Natural killer cell treated with Interleukin-12 subunit alpha and Interleukin-12 subunit beta and Interleukin-15 and Interleukin-18, amount 100 ng/mL, for 72 hours (primary cell): ENCODE data around the gene SUZ12. TPM values are rescaled to one million over a fixed set of nuclear protein-coding genes. Genes with fewer than 3 reads are reported as not detected.
"Not testable (repeated sequence)": the region's sequence is repeated elsewhere in the genome, so short reads cannot be mapped to it uniquely, and the experiment has no call there.

Experiments used
- ATAC-seq, 2 donors: fragments of 150-1000 bp; cut with Tn5 transposase in 1 of 2; sonication (Bioruptor Pico), chemical (Tn5 transposase) in 1 of 2; 2 replicates each; pipeline ENCODE4 v1.10.0; 2021
- DNase-seq: peaks from one replicate; pipeline ENCODE4 v3.0.0; 2022; ENCODE audit warnings: low spot score
- H3K27ac Mint-ChIP-seq, 2 donors: 1 replicate in 1 of 2; 2 replicates in 1 of 2; pipeline ENCODE4 v1.8.0; 2022; ENCODE audit warnings: mixed read lengths in 2 of 2, mild to moderate bottlenecking in 1 of 2, moderate library complexity in 1 of 2
- H3K27me3 Mint-ChIP-seq, 2 donors: 1 replicate in 1 of 2; 2 replicates in 1 of 2; pipeline ENCODE4 v1.8.0; 2022; ENCODE audit warnings: mixed read lengths in 2 of 2
- H3K36me3 Mint-ChIP-seq: one replicate; pipeline ENCODE4 v1.8.0; 2022; ENCODE audit warnings: mixed read lengths
- H3K4me1 Mint-ChIP-seq, 2 donors: 1 replicate in 1 of 2; 2 replicates in 1 of 2; pipeline ENCODE4 v1.8.0; 2022; ENCODE audit warnings: low read depth in 2 of 2, mixed read lengths in 2 of 2, mild to moderate bottlenecking in 1 of 2
- H3K4me3 Mint-ChIP-seq: one replicate; pipeline ENCODE4 v1.8.0; 2022; ENCODE audit warnings: mixed read lengths
- H3K9me3 Mint-ChIP-seq: 2 replicates; pipeline ENCODE4 v1.8.0; 2022; ENCODE audit warnings: mixed read lengths
- total RNA-seq, 2 donors: library from RNA; stranded (reverse); gene quantifications; one replicate each; pipeline ENCODE4 v1.2.3, GENCODE V29; 2022

SUZ12 gene
- total RNA-seq, 2 donors from 2014 or later, result 41.1 to 66.2 TPM

DNA sequence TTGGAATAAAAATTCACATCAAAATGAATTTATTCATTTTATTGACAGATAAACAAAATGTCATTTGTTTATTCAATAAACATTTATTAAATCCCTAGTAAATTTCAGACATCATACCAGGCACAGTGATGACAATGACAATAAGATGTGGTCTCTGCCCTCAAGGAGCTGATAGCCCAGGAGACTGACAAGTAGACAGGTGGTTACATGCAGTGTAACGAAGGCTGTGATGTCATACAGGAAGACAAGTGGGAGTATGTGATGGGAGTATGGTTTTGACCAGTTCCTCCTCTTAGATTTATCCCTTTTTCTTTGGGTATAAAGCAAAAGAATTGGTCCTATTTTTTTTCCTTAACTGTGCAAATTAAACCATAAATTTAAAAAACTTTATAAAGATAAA is 97.0 kb downstream of the SUZ12 start:
- H3K27me3 Mint-ChIP-seq, H3K4me3 Mint-ChIP-seq, H3K9me3 Mint-ChIP-seq, H3K27ac Mint-ChIP-seq, ATAC-seq, DNase-seq, H3K36me3 Mint-ChIP-seq, H3K4me1 Mint-ChIP-seq: not testable (repeated sequence)

DNA sequence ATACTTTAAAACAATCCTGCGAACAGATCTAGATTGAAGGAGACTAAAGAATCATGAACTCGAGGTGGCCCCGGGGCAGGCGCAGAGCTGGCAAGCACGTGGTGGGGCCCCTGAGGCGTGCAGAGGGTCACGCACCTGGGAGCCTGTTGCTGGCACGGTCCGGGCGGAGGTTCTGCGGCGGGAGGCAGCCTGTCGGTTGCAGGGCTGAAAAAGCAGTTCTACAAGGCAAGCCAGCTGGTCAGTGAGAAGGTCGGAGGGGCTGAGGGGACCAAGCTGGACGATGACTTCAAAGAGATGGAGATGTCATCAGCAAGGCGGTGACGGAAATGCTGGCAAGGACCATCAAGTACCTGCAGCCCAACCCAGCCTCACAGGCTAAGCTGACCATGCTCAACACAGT is 103.4 kb downstream of the SUZ12 start:
- not testable (repeated sequence) for DNase-seq, H3K36me3 Mint-ChIP-seq, H3K27me3 Mint-ChIP-seq, H3K9me3 Mint-ChIP-seq, H3K27ac Mint-ChIP-seq, ATAC-seq, H3K4me1 Mint-ChIP-seq, H3K4me3 Mint-ChIP-seq

DNA sequence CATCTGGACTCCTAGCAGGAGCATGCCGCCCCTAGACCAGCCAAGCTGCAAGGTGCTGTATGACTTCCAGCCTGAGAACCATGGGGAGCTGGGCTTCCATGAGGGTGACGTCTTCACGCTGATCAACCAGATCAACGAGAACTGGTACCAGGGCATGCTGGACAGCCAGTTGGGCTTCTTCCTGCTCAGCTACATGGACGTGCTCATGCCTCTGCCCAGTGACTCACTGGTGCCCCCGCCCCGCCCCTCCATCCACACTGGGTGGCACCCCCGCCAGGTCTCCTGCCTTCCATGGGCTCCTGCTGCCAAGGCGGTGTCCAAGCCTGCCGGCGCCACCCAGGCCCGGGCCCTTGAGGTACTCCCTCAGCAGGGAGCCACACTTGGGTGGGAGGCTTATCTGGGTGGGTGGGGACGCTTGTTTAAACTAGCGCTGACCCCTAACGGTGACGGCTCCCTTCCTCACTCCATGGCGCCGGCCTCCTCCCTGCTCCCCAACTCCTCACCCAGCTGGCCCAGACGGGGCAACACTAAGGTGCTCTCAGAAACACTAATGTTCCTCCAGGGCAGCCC is 104.6 kb downstream of the SUZ12 start:
- not testable (repeated sequence) for H3K27me3 Mint-ChIP-seq

DNA sequence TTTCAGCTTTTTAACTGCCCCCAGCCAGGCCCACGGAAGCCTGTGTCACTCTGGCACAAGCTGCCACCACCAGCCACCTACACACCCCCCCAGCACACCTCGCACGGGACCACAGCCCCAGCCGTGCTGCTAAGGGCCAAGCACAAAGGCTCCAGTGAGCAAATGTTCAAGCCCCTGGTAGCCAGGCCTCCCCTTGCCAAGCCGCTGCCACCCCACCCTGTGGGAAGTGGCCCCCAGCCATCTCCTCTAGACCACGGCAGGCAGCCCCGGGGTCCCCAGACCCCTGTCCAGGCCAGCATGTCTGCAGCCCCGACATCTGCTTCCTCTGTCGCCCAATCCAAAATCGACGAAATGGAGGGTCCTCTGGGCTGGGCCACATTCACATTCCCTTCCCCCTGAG is 105.5 kb downstream of the SUZ12 start:
- H3K9me3 Mint-ChIP-seq, H3K36me3 Mint-ChIP-seq, DNase-seq, H3K4me1 Mint-ChIP-seq, H3K4me3 Mint-ChIP-seq, H3K27me3 Mint-ChIP-seq, ATAC-seq, H3K27ac Mint-ChIP-seq: not testable (repeated sequence)

More for the DNA sequence above, 104.6 kb downstream of the SUZ12 start:
- ATAC-seq, result peak in 1 of 2 donors; percentile 6
- H3K36me3 Mint-ChIP-seq, H3K4me3 Mint-ChIP-seq, H3K4me1 Mint-ChIP-seq, DNase-seq, H3K27ac Mint-ChIP-seq, H3K9me3 Mint-ChIP-seq: not testable (repeated sequence)

DNA sequence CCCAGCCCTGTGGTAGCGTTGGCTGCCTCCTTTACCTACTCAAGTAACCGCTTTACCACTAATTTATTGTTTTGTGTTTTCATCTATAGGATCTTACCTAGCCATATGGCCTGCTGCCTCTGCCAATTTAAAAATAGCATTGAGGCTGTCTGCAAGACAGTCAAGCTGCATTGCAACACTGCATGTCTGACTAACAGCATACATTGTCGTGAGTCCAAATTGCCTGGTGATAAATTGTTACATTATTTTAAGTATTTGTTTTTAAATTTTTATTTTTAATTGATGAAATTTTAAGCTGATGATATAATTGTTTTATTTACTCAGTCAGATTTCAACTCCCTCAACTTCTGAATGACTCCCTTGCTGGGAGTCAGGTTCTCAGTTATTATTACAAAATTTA is 108.8 kb downstream of the SUZ12 start:
- not testable (repeated sequence) for H3K4me1 Mint-ChIP-seq, DNase-seq, H3K4me3 Mint-ChIP-seq, H3K27me3 Mint-ChIP-seq, H3K9me3 Mint-ChIP-seq, ATAC-seq, H3K36me3 Mint-ChIP-seq, H3K27ac Mint-ChIP-seq

DNA sequence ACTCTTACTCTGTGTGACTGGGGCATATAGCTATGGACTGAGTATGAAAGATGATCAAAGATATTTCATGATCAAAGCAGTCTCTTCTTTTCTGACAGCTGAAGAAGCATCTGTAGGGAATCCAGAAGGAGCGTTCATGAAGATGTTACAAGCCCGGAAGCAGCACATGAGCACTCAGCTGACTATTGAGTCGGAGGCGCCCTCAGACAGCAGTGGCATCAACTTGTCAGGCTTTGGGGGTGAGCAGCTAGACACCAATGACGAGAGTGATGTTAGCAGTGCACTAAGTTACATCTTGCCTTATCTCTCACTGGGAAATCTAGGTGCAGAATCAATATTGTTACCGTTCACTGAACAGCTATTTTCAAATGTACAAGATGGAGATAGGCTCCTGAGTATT is 110.9 kb downstream of the SUZ12 start:
- H3K4me1 Mint-ChIP-seq, H3K27ac Mint-ChIP-seq, H3K27me3 Mint-ChIP-seq, DNase-seq, H3K9me3 Mint-ChIP-seq, ATAC-seq, H3K36me3 Mint-ChIP-seq, H3K4me3 Mint-ChIP-seq: not testable (repeated sequence)

Other genes with a start within 250 kb of the SUZ12 start
- 10 to 100 TPM; 21.8 to 37.6 TPM for gene COPRS, start 77.8 kb upstream of the SUZ12 start, total RNA-seq
- gene UTP6, start 35.3 kb upstream of the SUZ12 start, total RNA-seq, result 100 to 1,000 TPM in 1 of 2 donors, 10 to 100 TPM in 1; 84.9 to 126 TPM
- 10 to 100 TPM in 1 of 2 donors, 1 to 10 TPM in 1; 9.4 to 18.6 TPM for gene LRRC37B, start 70.4 kb downstream of the SUZ12 start, total RNA-seq
- gene RHOT1, start 205.5 kb downstream of the SUZ12 start, total RNA-seq, result 10 to 100 TPM; 25.2 to 27.1 TPM